GM13976 (cell line): ENCODE measurements around the gene CLEC6A.

Source experiments
- DNase-seq: peaks from one replicate; pipeline ENCODE4 v3.0.0; 2012; ENCODE audit warnings: low spot score
- in situ Hi-C: fragments of 300-500 bp; cut with MboI; formaldehyde crosslinking; loops from one replicate; pipeline ENCODE4 v1.12.0; 2022; ENCODE audit warnings: low sequenced_read_pairs, mixed read lengths, inconsistent platforms; ENCODE audit not compliant: unreplicated experiment
- TF ChIP-seq, protein P1 (sequence below): IDR thresholded peaks from 2 replicates; pipeline ENCODE4 v1.5.1; 2012; ENCODE audit warnings: borderline replicate concordance, mild to moderate bottlenecking; ENCODE audit not compliant: insufficient read depth; ENCODE audit errors: extremely low read depth, missing control alignments, control extremely low read depth

CLEC6A gene

DNA sequence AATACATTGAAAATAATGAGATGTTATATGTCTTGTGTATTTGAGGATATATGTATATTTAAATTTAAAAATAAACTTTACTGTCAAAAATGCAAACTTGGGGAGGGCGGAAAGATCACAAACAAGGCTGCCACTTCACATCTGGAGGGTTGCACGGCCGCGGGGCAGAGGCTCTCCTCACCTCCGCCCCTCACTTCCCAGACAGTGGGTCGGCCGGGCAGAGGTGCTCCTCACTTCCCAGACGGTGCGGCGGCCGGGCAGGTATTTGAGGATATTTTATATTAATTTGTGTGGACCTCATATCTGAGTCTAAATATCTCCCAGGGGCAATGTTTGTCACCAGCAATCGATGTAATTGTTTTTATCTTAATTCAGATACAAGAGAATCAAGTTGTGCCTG, 3.7 kb upstream of the CLEC6A start:
- in situ Hi-C loops = no loop called here
- TF ChIP-seq, protein P1, sequence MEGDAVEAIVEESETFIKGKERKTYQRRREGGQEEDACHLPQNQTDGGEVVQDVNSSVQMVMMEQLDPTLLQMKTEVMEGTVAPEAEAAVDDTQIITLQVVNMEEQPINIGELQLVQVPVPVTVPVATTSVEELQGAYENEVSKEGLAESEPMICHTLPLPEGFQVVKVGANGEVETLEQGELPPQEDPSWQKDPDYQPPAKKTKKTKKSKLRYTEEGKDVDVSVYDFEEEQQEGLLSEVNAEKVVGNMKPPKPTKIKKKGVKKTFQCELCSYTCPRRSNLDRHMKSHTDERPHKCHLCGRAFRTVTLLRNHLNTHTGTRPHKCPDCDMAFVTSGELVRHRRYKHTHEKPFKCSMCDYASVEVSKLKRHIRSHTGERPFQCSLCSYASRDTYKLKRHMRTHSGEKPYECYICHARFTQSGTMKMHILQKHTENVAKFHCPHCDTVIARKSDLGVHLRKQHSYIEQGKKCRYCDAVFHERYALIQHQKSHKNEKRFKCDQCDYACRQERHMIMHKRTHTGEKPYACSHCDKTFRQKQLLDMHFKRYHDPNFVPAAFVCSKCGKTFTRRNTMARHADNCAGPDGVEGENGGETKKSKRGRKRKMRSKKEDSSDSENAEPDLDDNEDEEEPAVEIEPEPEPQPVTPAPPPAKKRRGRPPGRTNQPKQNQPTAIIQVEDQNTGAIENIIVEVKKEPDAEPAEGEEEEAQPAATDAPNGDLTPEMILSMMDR = no peak
- no peak for DNase-seq

DNA sequence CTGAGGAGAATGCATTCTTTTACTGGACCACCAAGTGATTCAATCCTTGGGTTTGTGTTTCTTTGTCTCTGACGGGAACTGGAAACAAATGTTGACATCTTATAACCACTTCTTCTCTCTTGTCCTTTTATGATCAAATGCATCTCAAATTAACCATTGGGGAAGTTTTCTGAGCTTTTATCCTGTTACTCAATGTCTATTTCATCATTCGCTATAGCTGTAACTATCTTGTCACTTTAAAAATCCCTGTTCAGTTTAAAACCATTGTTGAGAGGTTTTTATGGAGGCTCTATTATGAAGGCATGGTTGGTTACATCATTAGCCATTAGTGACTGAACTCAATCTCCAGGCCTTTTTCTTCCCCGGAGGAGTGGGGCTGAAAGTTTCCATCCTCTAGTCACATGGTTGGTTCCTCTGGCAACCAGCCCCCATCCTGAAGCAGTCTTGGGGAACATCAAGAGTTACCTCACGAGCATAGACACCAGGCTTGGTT, 2.7 kb upstream of the CLEC6A start:
- no peak for DNase-seq
- TF ChIP-seq, protein P1 = no peak
- in situ Hi-C loops = no loop called here

DNA sequence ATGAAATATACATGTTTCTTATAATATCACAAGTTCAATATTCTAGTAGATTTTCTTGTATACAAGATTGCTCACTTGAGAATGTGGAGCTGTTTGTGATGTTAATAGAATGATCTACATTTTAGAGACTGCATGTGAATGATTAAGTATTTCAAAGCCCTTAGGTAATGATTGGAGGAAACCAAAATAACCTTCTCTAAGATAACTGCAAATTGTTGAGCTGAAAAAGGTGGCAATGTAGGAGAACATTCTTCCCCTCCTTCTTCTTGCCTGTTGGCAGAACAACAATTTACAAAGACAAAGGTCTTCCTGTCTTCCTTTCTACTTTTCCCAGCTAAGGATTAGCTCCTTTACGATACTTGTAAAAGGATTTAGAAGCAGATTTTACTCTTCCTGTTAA, 2.0 kb upstream of the CLEC6A start:
- TF ChIP-seq, protein P1 = no peak
- in situ Hi-C loops = no loop called here
- DNase-seq = no peak

- in situ Hi-C loops = no loop called here
- DNase-seq = no peak
- TF ChIP-seq, protein P1 = no peak
Measured at GRCh38 chr12:8455271-8455670, 491 bp upstream of the CLEC6A start.

GRCh38 chr12:8461426-8461825, 5.7 kb downstream of the CLEC6A start:
- TF ChIP-seq, protein P1 = no peak
- no peak for DNase-seq
- in situ Hi-C loops = no loop called here

DNA sequence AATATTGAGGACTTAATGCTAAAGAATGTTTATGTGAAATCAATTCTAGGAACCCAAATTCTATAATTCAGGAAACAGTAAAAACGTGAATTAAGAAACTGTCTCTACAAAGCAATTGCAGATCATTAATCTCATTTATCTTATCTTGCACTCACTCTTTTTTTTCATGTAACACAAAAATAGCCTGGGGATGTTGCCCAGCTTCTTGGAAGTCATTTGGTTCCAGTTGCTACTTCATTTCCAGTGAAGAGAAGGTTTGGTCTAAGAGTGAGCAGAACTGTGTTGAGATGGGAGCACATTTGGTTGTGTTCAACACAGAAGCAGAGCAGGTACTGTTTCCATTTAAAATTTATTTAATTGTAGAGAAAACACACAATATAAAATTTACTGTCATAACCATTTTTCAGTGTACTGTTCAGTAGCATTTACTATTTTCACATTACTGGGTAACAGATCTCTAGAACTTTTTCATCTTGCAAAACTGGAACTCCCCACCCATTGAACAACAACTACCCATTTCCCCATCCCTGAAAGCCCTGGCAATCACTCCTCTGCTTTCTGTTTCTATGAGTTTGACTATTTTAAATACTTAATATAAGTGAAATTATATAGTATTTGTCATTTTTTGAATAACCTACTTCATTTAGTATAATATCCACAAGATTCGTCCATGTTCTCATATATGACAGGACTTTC, 9.7 kb downstream of the CLEC6A start:
- no peak for DNase-seq
- TF ChIP-seq, protein P1 = no peak
- in situ Hi-C loops = no loop called here
